IMR-90 (cell line): ENCODE measurements around the gene RAPGEF5. TPM values are rescaled to one million over a fixed set of nuclear protein-coding genes. Genes with fewer than 3 reads are reported as not detected.

ENCODE experiments used
- ATAC-seq: fragments of 200-7000 bp; cut with Tn5 transposase; 2 replicates; pipeline ENCODE4 v1.9.1; 2020; ENCODE audit warnings: low read depth, mild to moderate bottlenecking, moderate library complexity
- BruUV-seq: library from RNA; stranded (reverse); fragments of 400-500 nt; replicated peaks from 2 replicates; lab custom pipeline; 2021; lab: Mats Ljungman, UMichigan
- CTCF ChIA-PET: fragments of 300-600 bp; formaldehyde crosslinking; extraction: SDS; loops from one replicate; lab custom pipeline; 2021; ENCODE audit warnings: antibody characterized with exemption; lab: Yijun Ruan, JAX
- POLR2A ChIA-PET: fragments of 300-600 bp; sonication (Branson Sonifier 250); formaldehyde crosslinking; loops from one replicate; lab custom pipeline; 2022; ENCODE audit warnings: antibody characterized with exemption; ENCODE audit not compliant: unreplicated experiment; lab: Charles Lee
- DNase-seq: peaks from one replicate; pipeline ENCODE4 v3.0.0; 2013
- H2AFZ ChIP-seq: replicated peaks from 2 replicates; pipeline ENCODE3; 2013; ENCODE audit warnings: low read length, mild to moderate bottlenecking; ENCODE audit not compliant: poor library complexity
- H2AK5ac ChIP-seq: 2 replicates; pipeline ENCODE4 v1.6.1; 2013; ENCODE audit warnings: low read depth, low read length, inconsistent platforms
- H2AK9ac ChIP-seq: replicated peaks from 2 replicates; pipeline ENCODE3; 2013; ENCODE audit warnings: mild to moderate bottlenecking, low read depth, low read length, moderate library complexity; ENCODE audit not compliant: poor library complexity
- H2BK120ac ChIP-seq: 2 replicates; pipeline ENCODE4 v1.6.1; 2013; ENCODE audit warnings: low read depth, low read length, inconsistent platforms
- H2BK15ac ChIP-seq: 3 replicates; pipeline ENCODE4 v1.6.1; 2013; ENCODE audit warnings: low read depth, low read length, inconsistent platforms
- H2BK20ac ChIP-seq: 2 replicates; pipeline ENCODE4 v1.6.1; 2013; ENCODE audit warnings: low read depth, mild to moderate bottlenecking, inconsistent platforms, low read length, moderate library complexity
- H2BK5ac ChIP-seq: 2 replicates; pipeline ENCODE4 v1.6.1; 2013; ENCODE audit warnings: mild to moderate bottlenecking, low read depth, low read length, inconsistent platforms; ENCODE audit not compliant: poor library complexity, severe bottlenecking
- H3K14ac ChIP-seq: replicated peaks from 2 replicates; pipeline ENCODE4 v1.6.1; 2013; ENCODE audit warnings: low read depth, low read length, inconsistent platforms
- H3K18ac ChIP-seq: 2 replicates; pipeline ENCODE4 v1.6.1; 2013; ENCODE audit warnings: low read depth, low read length, control low read depth
- H3K23ac ChIP-seq: 2 replicates; pipeline ENCODE4 v1.6.1; 2013; ENCODE audit warnings: low read depth, low read length, inconsistent platforms
- H3K27ac ChIP-seq: 2 replicates; pipeline ENCODE4 v1.5.1; 2013; ENCODE audit warnings: mild to moderate bottlenecking, control low read depth, low read length; ENCODE audit not compliant: insufficient read depth
- H3K27me3 ChIP-seq: 2 replicates; pipeline ENCODE4 v1.6.1; 2013; ENCODE audit warnings: low read length; ENCODE audit not compliant: control insufficient read depth, insufficient read depth
- H3K36me3 ChIP-seq: 2 replicates; pipeline ENCODE4 v1.6.1; 2013; ENCODE audit warnings: low read length, mixed read lengths; ENCODE audit not compliant: control insufficient read depth, insufficient read depth
- H3K4ac ChIP-seq: 2 replicates; pipeline ENCODE4 v1.6.1; 2013; ENCODE audit warnings: low read depth, low read length, inconsistent platforms
- H3K4me1 ChIP-seq: 2 replicates; pipeline ENCODE4 v1.6.1; 2013; ENCODE audit warnings: low read length, mixed read lengths; ENCODE audit not compliant: control insufficient read depth, insufficient read depth
- H3K4me2 ChIP-seq: 2 replicates; pipeline ENCODE4 v1.6.1; 2013; ENCODE audit warnings: low read depth, mild to moderate bottlenecking, control low read depth, low read length, moderate library complexity
- H3K4me3 ChIP-seq: 2 replicates; pipeline ENCODE4 v1.5.1; 2013; ENCODE audit warnings: low read depth, mild to moderate bottlenecking, control low read depth, low read length, moderate library complexity; ENCODE audit not compliant: insufficient read depth
- H3K56ac ChIP-seq: 2 replicates; pipeline ENCODE4 v1.6.1; 2013; ENCODE audit warnings: low read length, inconsistent platforms; ENCODE audit not compliant: insufficient read depth; ENCODE audit errors: extremely low read depth
- H3K79me1 ChIP-seq, 2 experiments: 2 replicates each; pipeline ENCODE4 v1.6.1; 2013; ENCODE audit warnings: low read length in 2 of 2, inconsistent platforms in 1 of 2, low read depth in 1 of 2
- H3K9ac ChIP-seq: 2 replicates; pipeline ENCODE4 v1.6.1; 2013; ENCODE audit warnings: low read depth, low read length, control low read depth
- H3K9me1 ChIP-seq: 2 replicates; pipeline ENCODE4 v1.6.1; 2013; ENCODE audit warnings: low read length, inconsistent platforms; ENCODE audit not compliant: insufficient read depth
- H3K9me3 ChIP-seq: 2 replicates; pipeline ENCODE4 v1.6.1; 2013; ENCODE audit warnings: low read length; ENCODE audit not compliant: control insufficient read depth, insufficient read depth
- H4K20me1 ChIP-seq: 2 replicates; pipeline ENCODE4 v1.6.1; 2013; ENCODE audit warnings: low read length, inconsistent platforms; ENCODE audit not compliant: insufficient read depth
- H4K5ac ChIP-seq: 2 replicates; pipeline ENCODE4 v1.6.1; 2013; ENCODE audit warnings: mild to moderate bottlenecking, low read depth, low read length, control low read depth
- H4K8ac ChIP-seq, 2 experiments: 2 replicates each; pipeline ENCODE4 v1.6.1; 2013; ENCODE audit warnings: low read depth in 2 of 2, low read length in 2 of 2, control low read depth in 1 of 2, inconsistent platforms in 1 of 2
- H4K91ac ChIP-seq: 2 replicates; pipeline ENCODE4 v1.6.1; 2013; ENCODE audit warnings: low read depth, low read length, inconsistent platforms; ENCODE audit not compliant: insufficient read depth
- BHLHE40 ChIP-seq: fragments of 150-350 bp; IDR thresholded peaks from 2 replicates; pipeline ENCODE4 v1.6.1; 2016; ENCODE audit warnings: mild to moderate bottlenecking, low read depth, low read length
- CEBPB ChIP-seq: IDR thresholded peaks from 2 replicates; pipeline ENCODE4 v1.6.1; 2012; ENCODE audit warnings: low read depth, low read length, improper control_type of control experiment
- CTCF ChIP-seq: conservative IDR thresholded peaks from 2 replicates; pipeline ENCODE4 v1.5.1; 2012; ENCODE audit warnings: mild to moderate bottlenecking, low read depth, low read length, improper control_type of control experiment
- ELK1 ChIP-seq: fragments of 150-350 bp; IDR thresholded peaks from 2 replicates; pipeline ENCODE4 v1.6.1; 2016; ENCODE audit warnings: low read depth, mild to moderate bottlenecking, low read length, moderate library complexity, borderline replicate concordance
- FOS ChIP-seq: fragments of 150-350 bp; IDR thresholded peaks from 2 replicates; pipeline ENCODE4 v1.6.1; 2016; ENCODE audit warnings: low read depth, low read length
- MAFK ChIP-seq: IDR thresholded peaks from 2 replicates; pipeline ENCODE4 v1.6.1; 2012; ENCODE audit warnings: low read depth, low read length, improper control_type of control experiment
- MAZ ChIP-seq: IDR thresholded peaks from 2 replicates; pipeline ENCODE4 v1.6.1; 2012; ENCODE audit warnings: low read depth, mild to moderate bottlenecking, low read length, improper control_type of control experiment, moderate library complexity, borderline replicate concordance
- MXI1 ChIP-seq: IDR thresholded peaks from 2 replicates; pipeline ENCODE4 v1.6.1; 2012; ENCODE audit warnings: low read depth, mild to moderate bottlenecking, low read length, moderate library complexity, borderline replicate concordance
- NFE2L2 ChIP-seq: fragments of 150-350 bp; IDR thresholded peaks from 2 replicates; pipeline ENCODE4 v1.6.1; 2016; ENCODE audit warnings: low read depth, mild to moderate bottlenecking, low read length
- RAD21 ChIP-seq: IDR thresholded peaks from 2 replicates; pipeline ENCODE4 v1.6.1; 2012; ENCODE audit warnings: low read length, improper control_type of control experiment
- RFX5 ChIP-seq: IDR thresholded peaks from 2 replicates; pipeline ENCODE4 v1.8.0; 2012; ENCODE audit warnings: low read depth, mild to moderate bottlenecking, low read length, moderate library complexity
- SMC3 ChIP-seq: fragments of 150-350 bp; IDR thresholded peaks from 2 replicates; pipeline ENCODE4 v1.6.1; 2016; ENCODE audit warnings: low read depth, mild to moderate bottlenecking, antibody characterized with exemption, low read length, moderate library complexity
- USF2 ChIP-seq: fragments of 150-350 bp; IDR thresholded peaks from 2 replicates; pipeline ENCODE4 v1.6.1; 2017; ENCODE audit warnings: mild to moderate bottlenecking, antibody characterized with exemption, low read length, low read depth
- WGBS, 2 experiments: methylation state at CpG; one replicate each; pipeline versions ENCODE4 v1.1.5 to v1.1.7; 2013; ENCODE audit warnings: missing lambda C conversion rate in 2 of 2; ENCODE audit not compliant: insufficient read length in 1 of 2; ENCODE audit errors: extremely low coverage in 2 of 2; 5-methylcytosine and 5-hydroxymethylcytosine counted together
- dilution Hi-C: fragments of 300-500 bp; cut with HindIII; formaldehyde crosslinking; loops from one replicate; pipeline ENCODE4 v1.14.3; 2018; ENCODE audit warnings: low sequenced_read_pairs; ENCODE audit not compliant: unreplicated experiment
- in situ Hi-C: fragments of 300-500 bp; cut with MboI; formaldehyde crosslinking; loops from 3 replicates; pipeline ENCODE4 v1.14.3; 2019; ENCODE audit warnings: low sequenced_read_pairs, inconsistent platforms, mixed read lengths
- intact Hi-C: fragments of 100-400 bp; cut with micrococcal nuclease; formaldehyde crosslinking; loops from 2 replicates; pipeline ENCODE4 v1.10.0; 2022
- polyA plus RNA-seq, 3 experiments: library from polyadenylated mRNA; depleted of rRNA; stranded (reverse); fragments of >200 nt; gene quantifications; 2 replicates each; pipeline ENCODE4 v1.2.3, GENCODE V29; 2012; ENCODE audit warnings: low replicate concordance in 1 of 3
- total RNA-seq: library from RNA; depleted of rRNA; stranded (reverse); fragments of >200 nt; gene quantifications from 2 replicates; pipeline ENCODE4 v1.2.3, GENCODE V29; 2012

RAPGEF5 gene
- total and polyA plus RNA-seq, 2 of the 4 experiments (the other 2 are of a cell fraction), result 0.05 to 0.18 TPM

- Histone ChIP-seq H3K18ac (no peak overlapping the region), H4K5ac (no peak overlapping the region), H3K14ac (no peak overlapping the region), H3K4ac (no peak overlapping the region), H3K4me3 (no peak overlapping the region), H2BK15ac (no peak overlapping the region), H3K9me1 (no peaks in the 10 kb centered on the region), H2BK120ac (no peak overlapping the region), H3K4me2 (no peak overlapping the region), H3K23ac (no peak overlapping the region), H3K27ac (no peak overlapping the region), H2AFZ (no peak overlapping the region), H2AK9ac (no peak overlapping the region), H3K36me3 (no peaks in the 10 kb centered on the region), H4K8ac (no peak overlapping the region), H3K27me3 (peaks cover 3% of the 10 kb centered on the region; the same call in 1 of the 2 replicates), H3K9me3 (no peaks in the 10 kb centered on the region), H4K91ac (no peak overlapping the region), H2BK5ac (no peak overlapping the region), H3K9ac (no peak overlapping the region), H3K4me1 (no peaks in the 10 kb centered on the region), H3K56ac (no peak overlapping the region), H4K20me1 (no peaks in the 10 kb centered on the region), H3K79me1 (no peaks in the 10 kb centered on the region), H2AK5ac (no peak overlapping the region), H2BK20ac (no peak overlapping the region)
- no TSS peak for BruUV-seq
- intact Hi-C loops (no loop called here), dilution Hi-C loops (no loop called here), in situ Hi-C loops (no loop called here)
- TF ChIP-seq RAD21, result no peak
- TF ChIP-seq FOS, result no peak
- no peak for TF ChIP-seq USF2
- no peak for TF ChIP-seq BHLHE40
- TF ChIP-seq MAZ, result no peak
- no peak for TF ChIP-seq MAFK
- no peak for TF ChIP-seq CTCF
- TF ChIP-seq SMC3, result no peak
- no peak for TF ChIP-seq MXI1
- no peak for TF ChIP-seq ELK1
- no peak for TF ChIP-seq CEBPB
- TF ChIP-seq RFX5, result no peak
- TF ChIP-seq NFE2L2, result no peak
- no CpG with 5 or more reads among the region's 3 CpGs for WGBS, 2 experiments
- no peak for DNase-seq
- no peak for ATAC-seq
- CTCF ChIA-PET, result no interaction called here
- POLR2A ChIA-PET, result no interaction called here
Measured at GRCh38 chr7:22344655-22345054, 12.3 kb downstream of the RAPGEF5 start.
